ENCODE data around the gene XYLT2.

XYLT2 gene

DNA sequence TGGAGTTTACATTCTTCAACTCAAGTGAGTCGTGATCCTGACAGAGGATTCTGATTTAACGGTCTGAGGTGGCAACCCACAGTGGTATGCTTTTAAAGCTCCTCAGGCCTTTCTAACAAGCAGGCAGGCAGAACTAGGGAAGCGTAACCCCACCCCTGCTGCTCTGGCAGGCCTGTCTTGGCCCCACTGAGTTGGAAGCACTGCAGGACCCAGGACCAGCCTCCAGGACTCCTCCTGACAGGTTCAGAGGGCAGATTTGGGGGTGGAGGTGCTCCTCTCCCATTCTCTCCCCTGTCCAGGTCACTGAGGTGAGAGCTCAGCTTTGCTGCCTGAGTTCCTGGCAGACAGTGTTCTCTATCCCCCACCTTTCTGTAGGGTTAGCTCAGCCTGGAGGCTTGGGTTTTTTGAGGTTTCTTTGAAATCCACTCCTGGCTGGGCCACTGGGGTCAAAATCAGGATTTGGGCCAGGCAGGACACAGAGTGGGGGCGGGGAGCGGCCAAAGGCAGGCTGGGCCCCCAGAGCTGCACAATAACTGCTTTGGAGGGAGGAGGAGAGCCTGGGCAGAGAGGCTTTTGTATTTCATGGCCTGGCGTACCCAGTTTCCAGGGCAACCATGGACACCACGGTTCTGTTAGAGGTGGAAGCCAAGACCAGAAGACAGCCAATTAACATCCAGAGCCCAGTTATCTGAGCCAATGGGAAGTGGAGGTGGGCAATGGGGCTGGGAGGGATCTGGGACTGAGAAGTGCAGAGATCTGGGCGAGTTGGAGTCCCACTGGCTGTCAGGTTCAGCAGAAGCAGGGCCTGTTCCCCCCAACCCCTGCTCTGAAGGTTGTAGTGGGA is 17.5 kb downstream of the XYLT2 start:
- no peak for DNase-seq (ENCODE audit: low read depth)

DNA sequence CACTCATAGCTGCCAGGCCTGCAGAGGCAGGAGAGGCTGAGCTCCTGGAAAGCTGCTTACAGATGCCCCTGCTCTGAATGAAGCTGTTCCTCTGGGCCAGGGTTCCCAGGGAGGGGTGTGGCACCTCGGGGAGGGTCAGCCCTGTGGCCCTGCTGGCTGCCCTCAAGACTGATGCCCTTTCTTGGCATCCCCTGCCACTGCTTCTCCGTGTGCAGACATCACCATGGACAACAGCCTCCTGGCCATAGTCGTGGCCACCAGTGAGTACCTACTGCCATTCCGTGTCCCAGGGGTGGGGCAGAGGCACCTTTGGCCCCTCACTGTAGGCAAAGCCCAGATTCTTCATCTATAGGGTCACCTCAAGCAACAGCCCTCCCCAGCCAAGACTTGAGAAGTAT is 18.1 kb downstream of the XYLT2 start:
- no peak for DNase-seq (ENCODE audit: low read depth)

DNA sequence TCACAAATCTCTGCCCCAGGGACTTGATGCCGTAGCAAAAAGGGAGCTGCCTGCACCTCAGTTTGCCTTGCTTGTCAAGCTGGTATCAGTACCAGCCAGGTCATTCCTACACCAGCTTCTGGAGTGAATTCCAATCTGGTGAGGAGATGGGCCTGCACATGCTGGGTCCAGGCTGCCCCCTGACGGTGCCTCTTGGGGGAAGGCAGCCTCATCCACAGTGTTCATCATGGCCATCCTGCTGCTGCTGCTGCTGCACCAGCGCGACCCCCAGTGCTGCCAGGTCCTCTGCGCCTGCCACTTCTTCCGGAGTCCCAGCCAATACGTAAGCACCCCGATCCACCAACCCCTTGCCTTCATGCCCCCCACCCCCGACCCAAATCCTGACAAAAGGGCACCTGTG is 18.8 kb downstream of the XYLT2 start:
- DNase-seq (ENCODE audit: low read depth): no peak

DNA sequence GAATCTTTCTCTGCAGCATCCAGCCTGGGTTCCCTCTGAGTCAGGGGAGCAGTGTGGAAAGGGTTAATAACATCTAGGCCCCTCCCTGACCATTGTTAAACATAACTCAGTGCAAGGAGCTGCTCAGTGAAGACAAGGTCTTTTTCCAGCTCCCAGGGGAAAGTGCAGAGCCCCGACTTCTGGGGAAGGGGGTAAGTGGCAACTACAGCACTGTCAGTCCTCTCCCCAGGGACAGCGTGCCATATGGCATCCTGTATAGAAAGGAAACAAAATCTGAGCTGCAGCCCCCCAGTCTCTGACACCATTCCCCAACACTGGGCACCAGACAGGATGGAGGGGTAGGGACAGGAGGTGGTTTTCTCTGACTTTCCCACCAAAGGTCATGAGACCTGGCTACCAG is 19.2 kb downstream of the XYLT2 start:
- DNase-seq (ENCODE audit: low read depth): no peak

DNA sequence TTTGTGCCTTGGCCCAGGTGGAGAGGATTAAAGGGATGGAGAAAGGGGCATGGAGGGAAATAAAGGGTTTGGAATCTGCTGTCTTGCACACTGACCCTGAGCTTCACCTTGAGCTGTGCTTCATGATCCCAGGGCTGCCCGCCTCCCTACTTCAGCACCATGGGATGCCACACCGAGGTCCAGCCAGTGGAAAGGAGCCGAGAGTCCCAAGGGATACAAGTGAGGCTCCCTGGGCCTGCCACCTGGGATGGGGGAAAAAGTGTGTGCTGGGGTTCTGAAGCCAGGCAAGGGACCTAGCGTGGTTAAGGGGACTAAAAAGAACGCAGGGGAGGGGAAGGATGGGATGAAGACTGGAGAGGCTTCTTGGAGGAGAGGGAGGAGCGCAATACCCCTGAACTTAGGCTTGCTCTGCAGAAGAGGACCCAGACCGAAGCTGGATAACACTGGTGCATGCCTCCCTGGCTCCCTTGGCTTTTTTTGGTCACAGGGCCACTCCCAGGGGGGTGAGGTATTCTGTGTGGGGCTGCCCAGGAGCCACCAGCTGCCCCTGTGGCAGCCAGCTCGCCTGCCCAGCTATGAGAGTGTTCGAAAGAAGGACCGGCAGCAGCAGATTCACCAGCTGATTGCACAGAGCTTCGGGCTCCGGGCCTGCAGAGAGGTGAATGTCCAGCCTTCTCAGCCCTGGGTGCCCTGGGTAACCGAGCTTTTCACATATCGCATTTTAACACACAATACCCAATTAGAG is 19.9 kb downstream of the XYLT2 start:
- DNase-seq (ENCODE audit: low read depth): no peak

DNA sequence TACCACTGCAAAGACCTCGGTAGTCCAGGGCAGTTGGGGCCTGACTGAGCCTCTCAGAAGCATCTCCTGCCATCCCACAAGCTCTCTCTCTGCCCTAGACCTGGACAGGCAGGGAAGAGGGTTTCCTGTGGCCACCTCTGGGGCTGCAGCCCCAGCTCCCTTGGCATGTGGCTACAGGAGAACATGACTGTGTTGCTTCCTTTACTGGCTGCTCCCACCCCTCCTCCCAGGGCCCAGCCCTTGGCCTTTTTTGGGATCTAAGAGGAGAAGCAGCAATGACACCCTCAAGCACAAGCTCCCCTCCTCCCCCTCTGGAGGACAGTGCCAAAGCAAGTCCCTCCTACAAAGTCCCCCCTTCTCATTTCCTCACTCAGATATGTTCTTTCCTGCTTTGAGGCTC is 21.5 kb downstream of the XYLT2 start:
- no peak for DNase-seq (ENCODE audit: low read depth)

DNA sequence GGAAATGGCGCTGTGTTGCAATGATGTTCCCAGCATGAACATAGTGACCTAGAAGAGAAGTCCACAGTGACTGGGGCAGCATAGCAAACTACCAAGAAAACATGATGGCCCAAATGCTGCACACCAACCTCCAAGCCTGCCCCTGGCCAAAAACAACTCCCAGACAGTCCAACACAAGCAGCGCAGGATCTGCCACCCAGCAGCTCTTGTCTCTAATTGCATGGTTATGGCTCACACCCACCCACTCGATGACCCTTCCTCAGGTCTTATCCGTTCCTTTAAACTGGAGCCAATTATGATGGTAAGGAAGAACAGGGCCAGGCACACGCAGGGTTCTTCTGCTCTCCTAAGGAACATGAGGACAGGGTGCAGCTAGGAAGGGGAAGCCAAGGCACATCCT is 24.1 kb downstream of the XYLT2 start:
- no peak for DNase-seq (ENCODE audit: low read depth)

DNA sequence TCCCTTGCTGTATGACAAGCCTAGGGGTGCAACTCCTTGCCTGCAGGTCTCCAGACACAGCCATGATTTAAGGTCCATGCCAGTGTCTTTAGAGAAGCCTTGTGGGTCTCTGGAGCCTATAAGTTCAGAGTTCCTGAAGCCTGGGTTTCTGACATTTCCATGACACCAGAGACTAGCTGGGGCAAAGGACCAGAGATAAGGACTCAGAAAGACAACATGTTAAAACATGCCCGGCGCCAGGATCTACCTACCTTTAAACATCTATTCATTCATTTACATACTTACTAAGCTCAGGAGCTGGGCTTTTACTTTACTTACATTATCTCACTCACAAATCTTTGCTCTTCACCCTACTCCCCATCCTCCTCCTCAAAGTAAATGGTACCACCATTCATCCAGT is 25.6 kb downstream of the XYLT2 start:
- no peak for DNase-seq (ENCODE audit: low read depth)

DNA sequence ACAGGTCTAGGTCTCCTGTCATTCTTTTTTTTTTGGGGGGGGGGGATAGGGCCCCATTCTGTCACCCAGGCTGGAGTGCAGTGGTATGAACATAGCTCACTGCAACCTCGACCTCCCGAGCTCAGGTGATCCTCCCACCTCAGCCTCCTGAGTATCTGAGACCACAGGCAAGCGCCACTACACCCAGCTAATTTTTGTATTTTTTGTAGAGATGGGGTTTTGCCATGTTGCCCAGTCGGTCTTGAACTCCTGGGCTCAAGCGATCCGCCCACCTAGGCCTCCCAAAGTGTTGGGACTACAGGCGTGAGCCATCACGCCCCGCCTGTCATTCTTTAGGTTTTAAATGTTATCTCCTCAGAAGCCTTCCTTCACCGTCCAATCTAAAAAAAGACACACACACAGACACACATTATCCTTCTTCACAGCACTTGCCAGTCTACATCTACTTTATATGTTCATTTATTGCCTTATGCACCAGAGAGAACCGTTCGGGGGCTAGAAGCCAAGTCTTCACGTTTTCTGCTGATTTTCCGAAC is 26.4 kb downstream of the XYLT2 start:
- no peak for DNase-seq (ENCODE audit: low read depth)

DNA sequence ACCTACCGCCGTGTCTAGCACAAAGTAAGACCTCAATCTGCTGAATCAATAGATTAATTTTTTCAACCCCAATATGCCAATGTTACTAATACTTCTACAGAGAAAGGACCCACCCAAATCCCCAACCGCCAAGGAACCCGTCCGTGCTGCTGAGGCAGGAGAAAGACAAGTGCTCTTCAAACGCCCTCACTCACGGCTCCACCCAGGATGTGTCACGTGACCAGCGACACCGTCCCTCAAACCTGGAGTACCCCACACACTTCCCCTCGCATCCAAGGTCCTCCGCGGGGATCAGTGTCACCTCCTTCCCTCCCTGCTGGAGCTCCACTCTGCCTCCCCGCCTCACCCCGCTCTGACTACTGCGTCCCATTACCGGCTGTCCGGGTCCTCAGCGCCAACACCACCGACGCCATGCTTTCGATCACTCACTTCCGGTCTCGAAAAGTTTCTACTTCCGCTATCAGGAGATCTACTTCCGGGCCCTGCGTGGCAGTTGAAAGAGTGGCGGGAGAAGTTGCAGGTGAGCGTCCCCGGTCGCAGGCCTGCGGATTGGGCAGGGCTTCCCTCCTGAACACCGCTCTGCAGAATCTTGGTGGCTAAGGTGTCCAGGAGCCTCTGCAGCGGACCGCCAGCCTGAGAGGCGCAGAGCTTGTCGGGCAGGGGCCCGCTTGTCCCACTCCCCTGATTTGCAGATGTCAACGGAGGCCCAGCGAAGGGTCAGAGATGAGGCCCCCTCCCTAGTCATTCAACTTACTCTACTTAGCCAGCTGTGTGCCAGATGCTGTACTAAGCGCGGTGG is 27.0 kb downstream of the XYLT2 start, which contains the start of the genes EME1 and MRPL27:
Gene EME1, plus strand, starts transcription at position 472 of the 799 bp plus-strand sequence. CDS start 1,980 bp downstream, outside the sequence.
Gene MRPL27, minus strand, starts transcription at position 427 of the 799 bp plus-strand sequence. Its CDS starts 14 bp downstream, at position 413.
- DNase-seq (ENCODE audit: low read depth): peak; percentile 57

DNA sequence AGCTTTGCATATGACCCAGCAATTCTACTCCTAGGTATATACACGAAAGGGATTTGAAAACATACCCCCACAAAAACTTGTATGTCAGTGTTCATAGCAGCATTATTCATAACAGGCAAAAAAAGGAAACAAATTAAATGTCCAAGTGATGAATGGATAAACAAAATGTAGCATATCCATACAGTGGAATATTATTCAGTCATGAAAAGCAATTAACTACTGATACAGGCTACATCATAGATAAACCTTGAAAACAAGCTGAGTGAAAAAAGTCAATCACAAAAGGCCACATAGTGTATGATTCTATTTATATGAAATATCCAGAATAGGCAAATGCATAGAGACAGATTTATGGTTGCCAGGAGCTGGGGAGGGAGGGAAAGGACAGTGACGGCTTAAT is 27.8 kb downstream of the XYLT2 start:
- DNase-seq (ENCODE audit: low read depth): no peak

DNA sequence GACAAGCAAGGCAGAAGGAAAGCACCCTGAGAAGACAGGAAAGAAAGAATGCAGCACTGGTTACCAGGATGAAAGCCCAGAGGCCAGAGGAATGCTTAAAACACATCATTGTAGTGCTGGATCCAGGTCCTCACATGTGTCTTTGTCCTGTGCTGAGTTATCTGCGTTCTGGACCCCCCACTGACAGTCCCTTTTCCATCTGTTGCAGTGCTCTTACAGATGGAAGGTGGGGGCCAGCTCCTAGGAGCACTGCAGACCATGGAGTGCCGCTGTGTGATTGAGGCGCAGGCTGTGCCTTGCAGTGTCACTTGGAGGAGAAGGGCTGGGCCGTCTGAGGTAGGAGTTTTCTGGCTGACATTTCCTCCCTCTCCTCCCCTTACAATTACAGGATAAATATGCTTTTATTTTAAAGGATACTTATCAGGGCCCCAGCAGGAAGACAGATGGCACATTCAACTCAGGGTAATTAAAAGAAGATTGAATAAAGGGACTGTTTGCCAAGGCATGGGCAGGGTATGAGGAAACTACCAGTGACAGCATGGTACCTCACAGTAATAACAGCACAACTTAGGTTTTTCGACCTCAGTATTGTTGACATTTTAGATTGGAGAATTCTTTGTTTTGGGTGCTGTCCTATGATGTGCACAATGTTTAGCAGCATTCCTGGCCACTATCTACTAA is 30.1 kb downstream of the XYLT2 start:
- DNase-seq (ENCODE audit: low read depth): no peak

DNA sequence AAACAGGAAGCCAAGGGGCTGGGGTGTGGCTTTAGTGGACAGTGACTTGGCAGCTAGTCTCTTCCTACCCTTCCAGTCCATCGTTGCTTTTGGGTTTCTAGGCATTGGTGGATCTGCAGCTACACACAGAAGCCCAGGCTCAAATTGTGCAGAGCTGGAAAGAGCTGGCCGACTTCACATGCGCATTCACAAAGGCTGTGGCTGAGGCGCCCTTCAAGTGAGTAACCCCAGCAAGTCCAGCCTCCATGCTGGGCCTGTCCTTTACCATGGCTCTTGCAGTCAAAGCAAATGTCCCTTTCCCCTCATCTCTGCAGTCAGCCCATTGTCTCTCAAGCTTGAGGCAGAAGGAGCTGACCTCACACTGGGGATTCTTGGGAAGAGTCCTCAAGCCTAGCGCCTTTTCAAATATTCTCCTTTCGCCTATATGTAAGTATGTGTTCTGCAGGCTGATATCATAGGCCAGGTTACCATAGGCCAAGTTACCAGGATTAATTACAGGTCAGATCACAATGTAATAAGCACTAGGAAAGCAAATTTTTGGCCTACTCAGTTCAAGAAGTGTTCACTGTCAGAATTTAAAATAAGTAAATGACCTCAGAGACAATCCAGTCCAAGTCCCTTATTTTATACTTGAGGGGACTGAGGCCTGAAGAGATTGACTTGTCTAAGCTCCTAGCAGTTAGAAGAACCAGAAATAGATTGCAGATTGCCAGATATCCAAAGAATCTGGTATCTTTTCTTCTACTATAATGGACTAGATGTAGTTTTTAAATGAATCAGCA is 33.6 kb downstream of the XYLT2 start:
- no peak for DNase-seq (ENCODE audit: low read depth)

DNA sequence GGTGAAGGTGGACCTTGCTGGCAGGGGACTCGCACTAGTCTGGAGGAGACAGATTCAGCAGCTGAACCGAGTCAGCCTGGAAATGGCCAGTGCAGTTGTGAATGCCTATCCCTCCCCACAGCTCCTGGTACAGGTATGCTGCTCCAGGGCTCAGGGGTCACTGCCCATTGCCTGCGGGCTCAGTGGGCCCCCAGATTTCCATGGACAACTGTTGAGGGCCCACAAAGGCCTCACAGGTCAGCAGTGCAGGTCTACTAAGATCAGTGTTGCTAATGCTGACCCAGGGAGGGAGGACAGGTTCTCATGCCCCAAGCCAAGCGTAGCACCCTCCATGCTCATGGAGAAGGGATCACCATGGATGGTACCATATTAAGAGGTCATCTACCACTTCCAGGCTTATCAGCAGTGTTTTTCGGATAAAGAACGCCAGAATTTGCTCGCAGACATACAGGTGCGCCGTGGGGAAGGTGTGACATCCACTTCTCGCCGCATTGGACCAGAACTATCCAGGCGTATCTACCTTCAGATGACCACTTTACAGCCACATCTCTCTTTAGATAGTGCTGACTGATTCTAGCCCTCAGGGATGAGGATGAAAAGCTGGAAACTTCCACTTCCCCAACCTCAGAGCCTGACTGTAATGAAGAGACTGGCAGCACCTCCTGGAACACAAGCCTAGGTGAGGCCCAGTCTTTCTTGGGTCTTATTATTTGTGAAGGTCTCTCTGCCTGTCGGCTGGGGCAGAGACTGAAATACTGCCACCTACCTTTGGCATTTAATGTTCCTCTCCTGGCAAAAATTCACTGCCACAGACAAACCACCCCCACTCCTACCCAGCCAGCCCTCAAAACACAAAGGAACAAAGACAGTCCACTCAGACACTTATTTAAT is 34.7 kb downstream of the XYLT2 start:
- DNase-seq (ENCODE audit: low read depth): no peak

DNA sequence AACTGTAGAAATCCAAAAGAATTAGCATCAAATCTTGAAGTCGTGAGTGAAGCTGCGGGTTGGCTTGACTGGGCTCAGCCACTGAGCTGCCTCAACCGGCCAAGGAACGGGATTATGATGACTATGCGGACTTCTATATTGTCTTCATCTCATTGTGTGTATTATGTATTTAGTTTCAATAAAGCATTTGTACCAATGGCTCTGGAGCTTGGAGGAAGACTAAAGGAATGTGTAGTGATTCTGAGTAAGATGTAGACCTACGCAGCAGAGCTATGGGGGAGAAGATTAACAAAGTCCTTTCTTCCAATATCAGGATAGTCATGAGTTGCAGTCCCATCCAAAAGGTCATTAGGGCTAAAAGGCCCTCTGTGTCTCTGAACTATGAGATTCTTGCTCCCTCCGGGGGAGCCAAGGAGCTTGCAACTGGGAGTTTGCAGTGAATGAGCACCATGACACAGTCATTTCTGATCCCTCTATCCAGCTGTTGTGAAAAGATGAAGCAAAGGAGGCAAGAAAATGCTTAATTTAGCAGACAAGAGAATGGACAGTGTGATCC is 35.4 kb downstream of the XYLT2 start:
- no peak for DNase-seq (ENCODE audit: low read depth)

DNA sequence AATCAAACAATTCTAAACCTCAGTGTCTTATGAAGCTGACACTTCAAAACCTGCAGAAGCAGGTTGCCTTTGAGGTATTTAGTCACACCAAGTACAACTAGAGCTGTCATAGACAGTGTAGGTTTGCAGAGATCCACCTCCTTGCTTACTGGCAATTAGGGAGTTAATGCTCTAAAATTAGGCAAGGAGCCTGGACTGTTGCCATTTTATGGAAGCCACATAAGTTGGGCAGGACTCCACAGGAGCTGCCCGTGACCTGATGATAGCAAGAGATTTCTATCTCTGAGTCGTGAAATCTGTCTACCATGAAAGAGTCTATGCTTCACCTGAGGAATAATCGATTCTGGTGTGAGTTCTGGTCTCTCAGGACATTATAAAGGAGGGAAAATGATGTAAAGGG is 36.0 kb downstream of the XYLT2 start:
- no peak for DNase-seq (ENCODE audit: low read depth)

DNA sequence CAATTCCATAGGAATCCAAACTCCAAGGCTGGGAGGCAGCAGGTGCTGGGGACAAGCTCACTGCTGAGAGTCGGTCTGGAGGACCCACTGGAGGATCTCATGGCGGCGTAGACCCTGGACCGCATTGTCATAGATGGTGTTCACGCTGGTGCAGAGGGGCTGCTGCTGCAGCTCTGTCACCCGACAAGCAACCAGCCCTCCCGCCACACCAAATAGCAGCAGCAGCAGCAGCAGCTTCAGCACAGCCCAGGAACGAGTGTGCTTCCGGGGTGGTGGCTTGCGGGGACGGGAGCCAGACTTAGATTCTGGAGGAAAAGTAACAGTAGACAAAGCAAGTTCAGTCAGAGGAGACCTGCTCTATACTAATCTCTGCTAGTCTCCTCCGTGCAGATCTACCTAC is 37.0 kb downstream of the XYLT2 start:
- no peak for DNase-seq (ENCODE audit: low read depth)

DNA sequence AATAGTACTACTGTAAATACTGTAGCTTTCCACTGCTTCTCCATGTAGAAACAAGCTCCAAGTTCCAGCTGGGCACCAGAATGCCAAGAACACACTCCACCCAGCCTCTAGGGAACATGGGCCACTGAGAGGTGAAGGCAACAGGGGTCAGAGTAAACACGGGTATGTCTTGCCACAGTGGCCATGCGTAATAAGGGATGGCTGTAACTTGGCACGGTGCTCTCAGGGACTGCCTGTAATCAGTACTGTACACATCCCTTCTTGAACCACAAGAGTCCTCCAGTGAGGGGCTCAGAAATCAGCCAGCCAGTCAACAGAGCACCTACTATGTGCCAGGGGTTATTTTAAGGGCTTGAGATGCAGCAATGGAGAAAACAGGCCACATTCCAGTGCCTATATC is 40.6 kb downstream of the XYLT2 start:
- no peak for DNase-seq (ENCODE audit: low read depth)

DNA sequence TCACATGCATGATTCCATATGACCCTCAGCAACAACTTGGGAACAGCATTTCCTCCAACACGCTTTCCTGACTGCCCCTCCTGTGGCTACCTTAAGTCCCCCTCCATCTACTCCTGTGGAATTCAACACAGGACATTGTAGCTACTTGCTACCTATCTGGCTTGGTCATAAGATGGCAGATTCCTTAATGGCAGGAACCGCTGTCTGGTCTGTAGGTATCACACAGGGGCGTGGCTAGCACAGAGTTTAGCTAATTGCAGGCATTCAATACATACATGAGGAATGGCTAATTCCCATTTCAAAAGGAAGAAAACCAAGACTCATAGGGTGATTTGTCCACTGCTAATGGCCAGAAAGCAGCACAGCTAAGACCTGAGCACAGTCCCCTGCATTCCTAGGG is 42.8 kb downstream of the XYLT2 start:
- no peak for DNase-seq (ENCODE audit: low read depth)
